H9 (cell line): ENCODE data around the gene NKD1. TPM values are rescaled to one million over a fixed set of nuclear protein-coding genes. Genes with fewer than 3 reads are reported as not detected.

ENCODE experiments used
- DNase-seq: peaks from one replicate; pipeline ENCODE4 v3.0.0-alpha.2; 2017
- H2AFZ ChIP-seq: one replicate; pipeline ENCODE4 v1.6.1; 2013; ENCODE audit warnings: mild to moderate bottlenecking, low read length, control low read depth, moderate library complexity
- H2AK5ac ChIP-seq: 2 replicates; pipeline ENCODE4 v1.6.1; 2013; ENCODE audit warnings: low read length, control low read depth, mixed read lengths; ENCODE audit not compliant: insufficient read length
- H2BK120ac ChIP-seq: one replicate; pipeline ENCODE4 v1.6.1; 2013; ENCODE audit warnings: low read depth, mild to moderate bottlenecking, low read length, control low read depth, inconsistent platforms; ENCODE audit not compliant: poor library complexity, severe bottlenecking
- H2BK12ac ChIP-seq: 2 replicates; pipeline ENCODE4 v1.6.1; 2013; ENCODE audit warnings: low read length, control low read depth, mixed read lengths, low read depth; ENCODE audit not compliant: insufficient read length
- H2BK15ac ChIP-seq: 2 replicates; pipeline ENCODE4 v1.6.1; 2013; ENCODE audit warnings: low read depth, low read length, control low read depth
- H2BK20ac ChIP-seq: one replicate; pipeline ENCODE4 v1.6.1; 2013; ENCODE audit warnings: low read depth, mild to moderate bottlenecking, low read length, control low read depth, inconsistent platforms; ENCODE audit not compliant: poor library complexity, severe bottlenecking
- H2BK5ac ChIP-seq: 2 replicates; pipeline ENCODE4 v1.6.1; 2013; ENCODE audit warnings: low read length, control low read depth, mixed read lengths; ENCODE audit not compliant: insufficient read length
- H3K14ac ChIP-seq: 2 replicates; pipeline ENCODE4 v1.6.1; 2013; ENCODE audit warnings: low read length, control low read depth; ENCODE audit not compliant: insufficient read depth
- H3K18ac ChIP-seq: 2 replicates; pipeline ENCODE4 v1.6.1; 2013; ENCODE audit warnings: low read depth, mild to moderate bottlenecking, mixed read lengths, low read length, control low read depth; ENCODE audit not compliant: insufficient read length
- H3K23ac ChIP-seq: 2 replicates; pipeline ENCODE4 v1.6.1; 2013; ENCODE audit warnings: low read length, control low read depth, mixed read lengths, low read depth; ENCODE audit not compliant: insufficient read length
- H3K23me2 ChIP-seq: 2 replicates; pipeline ENCODE4 v1.6.1; 2013; ENCODE audit warnings: low read depth, mild to moderate bottlenecking, mixed read lengths, low read length, control low read depth; ENCODE audit not compliant: insufficient read length, poor library complexity, severe bottlenecking
- H3K27ac ChIP-seq: 2 replicates; pipeline ENCODE4 v1.5.1; 2013; ENCODE audit warnings: low read length, control low read depth, mixed read lengths, low read depth; ENCODE audit not compliant: insufficient read length
- H3K27me3 ChIP-seq: 2 replicates; pipeline ENCODE4 v1.6.1; 2013; ENCODE audit warnings: low read length, control low read depth, inconsistent platforms; ENCODE audit not compliant: insufficient read depth
- H3K4ac ChIP-seq: 2 replicates; pipeline ENCODE4 v1.6.1; 2013; ENCODE audit warnings: low read depth, mild to moderate bottlenecking, control low read depth, inconsistent platforms, low read length, moderate library complexity
- H3K4me1 ChIP-seq: 2 replicates; pipeline ENCODE4 v1.6.1; 2013; ENCODE audit warnings: low read length, control low read depth, inconsistent platforms; ENCODE audit not compliant: insufficient read depth
- H3K4me2 ChIP-seq: 2 replicates; pipeline ENCODE4 v1.6.1; 2013; ENCODE audit warnings: low read length, control low read depth, mixed read lengths; ENCODE audit not compliant: insufficient read length, insufficient read depth
- H3K56ac ChIP-seq: 2 replicates; pipeline ENCODE4 v1.6.1; 2013; ENCODE audit warnings: low read depth, mild to moderate bottlenecking, mixed read lengths, low read length, control low read depth; ENCODE audit not compliant: insufficient read length
- H3K79me1 ChIP-seq: 2 replicates; pipeline ENCODE4 v1.6.1; 2013; ENCODE audit warnings: low read depth, mild to moderate bottlenecking, moderate library complexity, low read length, control low read depth, inconsistent platforms; ENCODE audit not compliant: insufficient read depth, poor library complexity, severe bottlenecking
- H3K79me2 ChIP-seq: 2 replicates; pipeline ENCODE4 v1.6.1; 2013; ENCODE audit warnings: low read length, control low read depth, inconsistent platforms; ENCODE audit not compliant: insufficient read depth
- H3K9ac ChIP-seq: 2 replicates; pipeline ENCODE4 v1.6.1; 2013; ENCODE audit warnings: low read length, control low read depth, mixed read lengths; ENCODE audit not compliant: insufficient read length; ENCODE audit errors: extremely low read depth
- H3K9me3 ChIP-seq: one replicate; pipeline ENCODE4 v1.6.1; 2013; ENCODE audit warnings: low read depth, low read length, inconsistent platforms; ENCODE audit not compliant: control insufficient read depth
- H3T11ph ChIP-seq: one replicate; pipeline ENCODE4 v1.6.1; 2013; ENCODE audit warnings: mild to moderate bottlenecking, low read length, control low read depth, inconsistent platforms
- H4K20me1 ChIP-seq: one replicate; pipeline ENCODE4 v1.6.1; 2013; ENCODE audit not compliant: control insufficient read depth, insufficient read length, insufficient read depth
- H4K5ac ChIP-seq: 2 replicates; pipeline ENCODE4 v1.6.1; 2013; ENCODE audit warnings: low read depth, mild to moderate bottlenecking, mixed read lengths, low read length, control low read depth; ENCODE audit not compliant: insufficient read length
- H4K8ac ChIP-seq: replicated peaks from 2 replicates; pipeline ENCODE4 v1.6.1; 2013; ENCODE audit warnings: low read length, control low read depth, mixed read lengths, low read depth; ENCODE audit not compliant: insufficient read length
- H4K91ac ChIP-seq: 2 replicates; pipeline ENCODE4 v1.6.1; 2013; ENCODE audit warnings: low read depth, mild to moderate bottlenecking, moderate library complexity, mixed read lengths, low read length, control low read depth; ENCODE audit not compliant: insufficient read length
- H3K27ac Mint-ChIP-seq, 3 experiments: 2 replicates in 2 of 3; 3 replicates in 1 of 3; pipeline ENCODE4 v1.8.0; 2020 to 2021; ENCODE audit warnings: mixed read lengths in 3 of 3, mild to moderate bottlenecking in 1 of 3, moderate library complexity in 1 of 3
- H3K27me3 Mint-ChIP-seq: 2 replicates; pipeline ENCODE4 v1.8.0; 2021; ENCODE audit warnings: low read depth, mild to moderate bottlenecking, moderate library complexity, mixed read lengths
- H3K36me3 Mint-ChIP-seq, 3 experiments: 2 replicates in 2 of 3; 3 replicates in 1 of 3; pipeline ENCODE4 v1.8.0; 2020 to 2021; ENCODE audit warnings: low read depth in 3 of 3, mixed read lengths in 3 of 3; ENCODE audit not compliant: insufficient read depth in 1 of 3
- H3K4me1 Mint-ChIP-seq, 2 experiments: 2 replicates each; pipeline ENCODE4 v1.8.0; 2020; ENCODE audit warnings: mixed read lengths in 2 of 2
- H3K4me3 Mint-ChIP-seq, 2 experiments: 2 replicates in 1 of 2; 3 replicates in 1 of 2; pipeline ENCODE4 v1.8.0; 2020 to 2021; ENCODE audit warnings: mild to moderate bottlenecking in 2 of 2, mixed read lengths in 2 of 2, moderate library complexity in 1 of 2
- H3K9me3 Mint-ChIP-seq, 2 experiments: 2 replicates in 1 of 2; 3 replicates in 1 of 2; pipeline ENCODE4 v1.8.0; 2020; ENCODE audit warnings: mild to moderate bottlenecking in 2 of 2, mixed read lengths in 2 of 2, moderate library complexity in 1 of 2
- CTCF ChIP-seq: fragments of 200-600 bp; sonication (generic); conservative IDR thresholded peaks from 3 replicates; pipeline ENCODE4 v1.8.0; 2021; ENCODE audit warnings: antibody characterized with exemption, mild to moderate bottlenecking
- WGBS: extraction: QIAGEN DNeasy Blood & Tissue Kit; methylation state at CpG from one replicate; pipeline ENCODE4 v1.1.7; 2013; ENCODE audit warnings: missing lambda C conversion rate, low lambda C conversion rate, mixed read lengths; ENCODE audit not compliant: insufficient read length; ENCODE audit errors: extremely low coverage; 5-methylcytosine and 5-hydroxymethylcytosine counted together
- total RNA-seq: library from RNA; stranded (reverse); gene quantifications from 2 replicates; pipeline ENCODE4 v1.2.1, GENCODE V29; 2021

The NKD1 gene
- total RNA-seq, 1 experiment from 2014 or later, result 1.9 TPM

GRCh38 chr16:50519001-50519400 is 29.2 kb upstream of the NKD1 start:
- H3K9ac ChIP-seq, result no peak overlapping the region
- no peak overlapping the region for H4K8ac ChIP-seq
- H3K27me3 ChIP-seq, result no peaks in the 10 kb centered on the region
- H2BK5ac ChIP-seq, result no peak overlapping the region
- Mint-ChIP-seq H3K36me3 (peaks cover 0 to 7% (median 5%) of the 10 kb centered on the region in 3 experiments; a peak in 3 of 7 replicates), H3K27ac (no peak overlapping the region), H3K9me3 (peaks cover 10 to 11% of the 10 kb centered on the region in 2 experiments), H3K27me3 (peaks cover 13% of the 10 kb centered on the region), H3K4me3 (no peak overlapping the region), H3K4me1 (peaks cover 15% of the 10 kb centered on the region in 2 experiments)
- H3K4ac ChIP-seq, result no peak overlapping the region
- H4K5ac ChIP-seq, result no peak overlapping the region
- H2BK12ac ChIP-seq, result no peak overlapping the region
- H3K27ac ChIP-seq, result no peak overlapping the region
- no peak overlapping the region for H3K23ac ChIP-seq
- no peaks in the 10 kb centered on the region for H3K79me2 ChIP-seq
- no peak overlapping the region for H2BK15ac ChIP-seq
- no peak overlapping the region for H3K56ac ChIP-seq
- H2BK120ac ChIP-seq, result no peak overlapping the region
- no peaks in the 10 kb centered on the region for H4K20me1 ChIP-seq
- WGBS, result no CpG with 5 or more reads among the region's 5 CpGs
- H3K23me2 ChIP-seq, result no peaks in the 10 kb centered on the region
- no peak overlapping the region for H3K18ac ChIP-seq
- peak; percentile 4 for DNase-seq
- H3T11ph ChIP-seq, result no peak overlapping the region
- H3K79me1 ChIP-seq, result no peaks in the 10 kb centered on the region
- no peak overlapping the region for H3K4me2 ChIP-seq
- no peak overlapping the region for H3K14ac ChIP-seq
- no peak overlapping the region for H2BK20ac ChIP-seq
- H2AK5ac ChIP-seq, result no peak overlapping the region
- no peak overlapping the region for H2AFZ ChIP-seq
- no peak for TF ChIP-seq CTCF
- H4K91ac ChIP-seq, result no peak overlapping the region
- no peaks in the 10 kb centered on the region for H3K9me3 ChIP-seq
- no peaks in the 10 kb centered on the region for H3K4me1 ChIP-seq
